Hepatocyte (in vitro differentiated cells): ENCODE results near the gene NXF2. TPM values are rescaled to one million over a fixed set of nuclear protein-coding genes. Genes with fewer than 3 reads are reported as not detected.
A peak's percentile ranks its signal among the peaks of the same experiment; 100 is the strongest.

Source experiments
- DNase-seq: peaks from one replicate; pipeline ENCODE4 v3.0.0-alpha.2; 2016; ENCODE audit warnings: low spot score
- H2AFZ ChIP-seq: fragments of 200-600 bp; sonication (generic); 2 replicates; pipeline ENCODE4 v1.6.0; 2016; ENCODE audit warnings: antibody characterized with exemption, mild to moderate bottlenecking
- H3K27ac ChIP-seq: fragments of 200-600 bp; sonication (generic); 2 replicates; pipeline ENCODE4 v1.5.1; 2016; ENCODE audit warnings: mild to moderate bottlenecking
- H3K27me3 ChIP-seq: fragments of 200-600 bp; sonication (generic); 2 replicates; pipeline ENCODE4 v1.6.1; 2016
- H3K36me3 ChIP-seq: fragments of 200-600 bp; sonication (generic); replicated peaks from 2 replicates; pipeline ENCODE4 v1.5.1; 2016; ENCODE audit warnings: low read depth; ENCODE audit not compliant: insufficient read depth
- H3K4me1 ChIP-seq: fragments of 200-600 bp; sonication (generic); 2 replicates; pipeline ENCODE4 v1.5.1; 2016; ENCODE audit warnings: mild to moderate bottlenecking, moderate library complexity; ENCODE audit not compliant: insufficient read depth
- H3K4me2 ChIP-seq: fragments of 200-600 bp; sonication (generic); 2 replicates; pipeline ENCODE4 v1.6.0; 2016
- H3K4me3 ChIP-seq: fragments of 200-600 bp; sonication (generic); 2 replicates; pipeline ENCODE4 v1.5.1; 2016; ENCODE audit warnings: mild to moderate bottlenecking
- H3K79me2 ChIP-seq: fragments of 200-600 bp; sonication (generic); 2 replicates; pipeline ENCODE4 v1.6.0; 2017; ENCODE audit warnings: mild to moderate bottlenecking
- H3K9me2 ChIP-seq: fragments of 200-600 bp; sonication (generic); replicated peaks from 2 replicates; pipeline ENCODE4 v1.6.0; 2017; ENCODE audit warnings: mild to moderate bottlenecking; ENCODE audit not compliant: insufficient read depth
- H3K9me3 ChIP-seq: fragments of 200-600 bp; sonication (generic); 2 replicates; pipeline ENCODE4 v1.5.1; 2016; ENCODE audit warnings: low read depth, mild to moderate bottlenecking
- H4K20me1 ChIP-seq: fragments of 200-600 bp; sonication (generic); 2 replicates; pipeline ENCODE4 v1.6.0; 2016; ENCODE audit warnings: mild to moderate bottlenecking; ENCODE audit not compliant: insufficient read depth, poor library complexity, severe bottlenecking
- CTCF ChIP-seq: fragments of 200-600 bp; sonication (generic); IDR thresholded peaks from 2 replicates; pipeline ENCODE4 v1.5.1; 2016; ENCODE audit warnings: antibody characterized with exemption, mild to moderate bottlenecking; ENCODE audit not compliant: poor library complexity
- EZH2 ChIP-seq: fragments of 200-600 bp; sonication (generic); IDR thresholded peaks from 2 replicates; pipeline ENCODE4 v1.6.1; 2016; ENCODE audit warnings: antibody characterized with exemption, mild to moderate bottlenecking, borderline replicate concordance
- EZH2phosphoT487 ChIP-seq: fragments of 200-600 bp; sonication (generic); IDR thresholded peaks from one replicate; pipeline ENCODE4 v1.6.1; 2018; ENCODE audit warnings: antibody characterized with exemption, mild to moderate bottlenecking, low read depth, moderate library complexity; ENCODE audit not compliant: unreplicated experiment, severe bottlenecking
- WGBS: methylation state at CpG from one replicate; pipeline ENCODE4 v1.1.6; 2016; ENCODE audit warnings: low lambda C conversion rate; ENCODE audit errors: missing lambda C conversion rate; 5-methylcytosine and 5-hydroxymethylcytosine counted together
- polyA plus RNA-seq: library from polyadenylated mRNA; unstranded; fragments of >200 nt; fragmentation: Nextera tagmentation; extraction: Ambion mirVana; gene quantifications from 2 replicates; pipeline ENCODE4 v1.2.1, GENCODE V29; 2016
- total RNA-seq: library from RNA; depleted of rRNA; stranded (reverse); fragments of >200 nt; gene quantifications from 2 replicates; pipeline ENCODE4 v1.2.3, GENCODE V29; 2014

NXF2 gene
- total and polyA plus RNA-seq, 2 experiments from 2014 or later, result not detected

GRCh38 chrX:102338162-102338561 lies 91.2 kb downstream of the NXF2 start:
- Histone ChIP-seq H3K9me2 (no peaks in the 10 kb centered on the region), H3K27me3 (no peaks in the 10 kb centered on the region), H3K79me2 (no peaks in the 10 kb centered on the region), H3K4me3 (no peak overlapping the region), H3K4me2 (no peak overlapping the region), H4K20me1 (no peaks in the 10 kb centered on the region), H3K27ac (no peak overlapping the region), H3K4me1 (no peaks in the 10 kb centered on the region), H3K9me3 (no peaks in the 10 kb centered on the region), H2AFZ (no peak overlapping the region), H3K36me3 (no peaks in the 10 kb centered on the region)
- TF ChIP-seq EZH2 (no peak), EZH2phosphoT487 (no peak), CTCF (no peak)
- WGBS, result 54% methylated on average over 4 of the region's 4 CpGs
- DNase-seq, result no peak

- WGBS, result 78% methylated on average over 18 of the region's 19 CpGs
- H4K20me1 ChIP-seq, result no peaks in the 10 kb centered on the region
- H3K4me1 ChIP-seq, result no peaks in the 10 kb centered on the region
- no peak for DNase-seq
- no peak overlapping the region for H3K4me3 ChIP-seq
- H3K4me2 ChIP-seq, result no peak overlapping the region
- no peaks in the 10 kb centered on the region for H3K79me2 ChIP-seq
- H2AFZ ChIP-seq, result no peak overlapping the region
- no peaks in the 10 kb centered on the region for H3K27me3 ChIP-seq
- H3K36me3 ChIP-seq, result no peaks in the 10 kb centered on the region
- H3K9me3 ChIP-seq, result no peaks in the 10 kb centered on the region
- no peak overlapping the region for H3K27ac ChIP-seq
- no peaks in the 10 kb centered on the region for H3K9me2 ChIP-seq
- TF ChIP-seq CTCF (no peak), EZH2 (no peak), EZH2phosphoT487 (no peak)
Observed at GRCh38 chrX:102339312-102340298, 92.6 kb downstream of the NXF2 start.

- H3K36me3 ChIP-seq, result no peaks in the 10 kb centered on the region
- H3K79me2 ChIP-seq, result no peaks in the 10 kb centered on the region
- H3K27ac ChIP-seq, result no peak overlapping the region
- no peak overlapping the region for H3K4me2 ChIP-seq
- no peak overlapping the region for H3K4me3 ChIP-seq
- no peaks in the 10 kb centered on the region for H3K4me1 ChIP-seq
- no peaks in the 10 kb centered on the region for H3K9me2 ChIP-seq
- no peaks in the 10 kb centered on the region for H3K9me3 ChIP-seq
- no peak for TF ChIP-seq EZH2phosphoT487
- peak; percentile 5 for TF ChIP-seq CTCF
- DNase-seq, result no peak
- no peak overlapping the region for H2AFZ ChIP-seq
- H4K20me1 ChIP-seq, result no peaks in the 10 kb centered on the region
- WGBS, result 32% methylated on average over 2 of the region's 2 CpGs
- no peaks in the 10 kb centered on the region for H3K27me3 ChIP-seq
Observed at GRCh38 chrX:102341867-102342266, 94.9 kb downstream of the NXF2 start.
